ENCODE data around the gene FURIN.
"Not testable (repeated sequence)": the region's sequence is repeated elsewhere in the genome, so short reads cannot be mapped to it uniquely, and the experiment has no call there.

FURIN gene

GRCh38 chr15:90871139-90871715 is 2.8 kb downstream of the FURIN start:
- no peak for DNase-seq

GRCh38 chr15:90871716-90872485 is 3.5 kb downstream of the FURIN start:
- no peak for DNase-seq

- DNase-seq: no peak
Measured at GRCh38 chr15:90872486-90873184, 4.2 kb downstream of the FURIN start.

- no peak for DNase-seq
Measured at GRCh38 chr15:90873488-90873997, 5.2 kb downstream of the FURIN start.

- DNase-seq: no peak
Measured at GRCh38 chr15:90873998-90874605, 5.7 kb downstream of the FURIN start.

GRCh38 chr15:90874986-90875385 is 6.6 kb downstream of the FURIN start:
- not testable (repeated sequence) for DNase-seq

GRCh38 chr15:90875549-90875981 is 7.2 kb downstream of the FURIN start:
- no peak for DNase-seq

- DNase-seq: no peak
Measured at GRCh38 chr15:90876046-90876445, 7.7 kb downstream of the FURIN start.

- DNase-seq: no peak
Measured at GRCh38 chr15:90876512-90877170, 8.3 kb downstream of the FURIN start.

- no peak for DNase-seq
Measured at GRCh38 chr15:90877315-90877714, 8.9 kb downstream of the FURIN start.

- no peak for DNase-seq
Measured at GRCh38 chr15:90877996-90878395, 9.6 kb downstream of the FURIN start.

GRCh38 chr15:90878660-90879059 is 10.3 kb downstream of the FURIN start:
- DNase-seq: no peak

- no peak for DNase-seq
Measured at GRCh38 chr15:90879730-90880366, 11.5 kb downstream of the FURIN start.

- DNase-seq: no peak
Measured at GRCh38 chr15:90880381-90881145, 12.2 kb downstream of the FURIN start.

- no peak for DNase-seq
Measured at GRCh38 chr15:90881181-90881977, 13.0 kb downstream of the FURIN start.

- DNase-seq: no peak
Measured at GRCh38 chr15:90881978-90882721, 13.8 kb downstream of the FURIN start.

GRCh38 chr15:90882781-90883525 is 14.6 kb downstream of the FURIN start:
- no peak for DNase-seq

- no peak for DNase-seq
Measured at GRCh38 chr15:90883526-90883975, 15.2 kb downstream of the FURIN start.
